ENCODE measurements around the gene SYT7. TPM values are rescaled to one million over a fixed set of nuclear protein-coding genes. Genes with fewer than 3 reads are reported as not detected.

The SYT7 gene
- total and polyA plus RNA-seq, 11 donors, result 12.4 to 34.7 (median 17.4) TPM

DNA sequence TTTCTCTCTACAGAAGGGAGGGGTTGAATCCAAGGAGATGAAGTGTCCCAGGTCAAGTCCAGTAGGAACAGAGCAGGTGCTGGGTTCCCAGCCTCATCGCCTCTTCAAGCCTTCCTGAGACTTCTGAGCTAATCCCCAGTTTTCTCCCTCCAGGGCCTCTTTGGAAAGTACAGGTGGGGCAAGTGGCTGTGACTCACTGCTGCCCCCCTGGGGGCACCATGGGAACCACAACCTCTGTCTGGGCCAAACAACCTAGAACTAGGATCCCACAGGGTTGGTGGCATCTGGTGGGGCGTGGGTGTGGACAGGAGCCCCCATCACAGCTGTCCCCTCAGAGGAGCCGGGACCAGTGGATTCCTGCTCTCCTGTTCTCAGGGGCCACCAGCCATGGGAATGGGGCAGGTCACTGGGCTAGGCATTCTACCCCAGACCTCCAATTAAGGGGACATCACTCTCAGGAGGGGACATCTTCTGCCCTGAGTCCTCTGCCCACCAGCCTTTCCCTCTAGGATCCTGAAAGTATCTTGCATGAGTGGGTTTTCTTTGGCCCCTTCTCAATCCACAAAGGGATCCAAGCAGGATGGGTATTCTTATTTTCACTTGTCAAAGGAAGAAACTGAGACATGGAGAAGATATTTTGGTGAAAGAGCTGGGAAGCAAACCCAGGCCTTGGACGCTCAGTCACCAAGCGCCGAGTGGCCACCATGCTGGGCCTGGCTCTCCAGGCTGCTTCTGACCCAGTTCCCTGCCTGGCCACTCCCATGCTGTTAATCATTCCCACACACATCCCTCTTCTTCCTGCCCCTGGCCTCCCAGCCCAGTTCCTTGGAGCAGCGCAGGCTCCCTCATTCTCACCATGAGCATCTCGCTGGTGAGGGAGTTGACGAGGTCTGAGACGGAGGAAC lies 48.5 kb downstream of the SYT7 start:
- Histone ChIP-seq H3K27ac (no peak overlapping the region), H3K4me3 (no peak overlapping the region), H3K9me3 (no peaks in the 10 kb centered on the region), H3K36me3 (no peaks in the 10 kb centered on the region), H3K4me1 (peaks cover 0 to 46% (median 16%) of the 10 kb centered on the region in 12 donors), H3K27me3 (no peaks in the 10 kb centered on the region)
- intact Hi-C loops (cut with DNase I), result loop anchor here in 5 of 10 donors (5.0 to 10.0 kb wide), 3 partner anchors 45 to 102 kb away; no protein-coding TSS in a partner anchor
- no peak for ATAC-seq
- 86 to 93% (median 91%) methylated on average over 10 of the region's 10 CpGs for WGBS, 4 donors
- TF ChIP-seq, protein P1, sequence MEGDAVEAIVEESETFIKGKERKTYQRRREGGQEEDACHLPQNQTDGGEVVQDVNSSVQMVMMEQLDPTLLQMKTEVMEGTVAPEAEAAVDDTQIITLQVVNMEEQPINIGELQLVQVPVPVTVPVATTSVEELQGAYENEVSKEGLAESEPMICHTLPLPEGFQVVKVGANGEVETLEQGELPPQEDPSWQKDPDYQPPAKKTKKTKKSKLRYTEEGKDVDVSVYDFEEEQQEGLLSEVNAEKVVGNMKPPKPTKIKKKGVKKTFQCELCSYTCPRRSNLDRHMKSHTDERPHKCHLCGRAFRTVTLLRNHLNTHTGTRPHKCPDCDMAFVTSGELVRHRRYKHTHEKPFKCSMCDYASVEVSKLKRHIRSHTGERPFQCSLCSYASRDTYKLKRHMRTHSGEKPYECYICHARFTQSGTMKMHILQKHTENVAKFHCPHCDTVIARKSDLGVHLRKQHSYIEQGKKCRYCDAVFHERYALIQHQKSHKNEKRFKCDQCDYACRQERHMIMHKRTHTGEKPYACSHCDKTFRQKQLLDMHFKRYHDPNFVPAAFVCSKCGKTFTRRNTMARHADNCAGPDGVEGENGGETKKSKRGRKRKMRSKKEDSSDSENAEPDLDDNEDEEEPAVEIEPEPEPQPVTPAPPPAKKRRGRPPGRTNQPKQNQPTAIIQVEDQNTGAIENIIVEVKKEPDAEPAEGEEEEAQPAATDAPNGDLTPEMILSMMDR (IDR thresholded peaks at IDR 0.05), result peak; percentile 63 to 86 (median 78)
- TF ChIP-seq POLR2A (IDR thresholded peaks at IDR 0.05), result no peak
- no peak for DNase-seq

DNA sequence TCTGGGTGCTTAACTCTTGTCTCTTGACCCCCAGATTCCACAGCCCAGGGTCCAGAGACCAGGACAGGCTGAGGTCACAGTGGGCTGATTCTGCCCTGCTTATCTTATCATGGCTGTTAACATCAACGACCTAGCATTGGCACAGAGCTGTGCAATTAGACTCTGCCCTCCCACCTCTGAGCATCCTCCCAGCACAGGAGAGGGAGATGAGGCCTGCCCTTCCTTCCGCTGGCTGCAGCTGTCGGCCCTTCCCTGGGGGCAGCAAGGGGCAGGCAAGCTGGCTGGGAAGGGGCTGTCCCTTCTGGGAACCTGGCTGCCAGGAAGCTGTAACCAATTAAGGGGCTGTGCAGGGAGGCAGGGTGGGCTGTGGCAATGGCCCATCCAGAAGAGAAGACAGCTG lies 49.8 kb downstream of the SYT7 start:
- Histone ChIP-seq H3K9me3 (no peaks in the 10 kb centered on the region), H3K27me3 (no peaks in the 10 kb centered on the region), H3K4me1 (peaks cover 0 to 33% (median 13%) of the 10 kb centered on the region in 12 donors), H3K27ac (no peak overlapping the region), H3K36me3 (no peaks in the 10 kb centered on the region), H3K4me3 (no peak overlapping the region)
- WGBS, 4 donors, result 53 to 61% (median 60%) methylated on average over 3 of the region's 3 CpGs
- intact Hi-C loops (cut with DNase I), result loop anchor here in 6 of 10 donors (2.0 to 10.0 kb wide), 4 partner anchors 46 to 104 kb away; no protein-coding TSS in a partner anchor
- ATAC-seq (no peak), DNase-seq (no peak)
- TF ChIP-seq, protein P1 (IDR thresholded peaks at IDR 0.05), result no peak
- TF ChIP-seq POLR2A (IDR thresholded peaks at IDR 0.05), result no peak

DNA sequence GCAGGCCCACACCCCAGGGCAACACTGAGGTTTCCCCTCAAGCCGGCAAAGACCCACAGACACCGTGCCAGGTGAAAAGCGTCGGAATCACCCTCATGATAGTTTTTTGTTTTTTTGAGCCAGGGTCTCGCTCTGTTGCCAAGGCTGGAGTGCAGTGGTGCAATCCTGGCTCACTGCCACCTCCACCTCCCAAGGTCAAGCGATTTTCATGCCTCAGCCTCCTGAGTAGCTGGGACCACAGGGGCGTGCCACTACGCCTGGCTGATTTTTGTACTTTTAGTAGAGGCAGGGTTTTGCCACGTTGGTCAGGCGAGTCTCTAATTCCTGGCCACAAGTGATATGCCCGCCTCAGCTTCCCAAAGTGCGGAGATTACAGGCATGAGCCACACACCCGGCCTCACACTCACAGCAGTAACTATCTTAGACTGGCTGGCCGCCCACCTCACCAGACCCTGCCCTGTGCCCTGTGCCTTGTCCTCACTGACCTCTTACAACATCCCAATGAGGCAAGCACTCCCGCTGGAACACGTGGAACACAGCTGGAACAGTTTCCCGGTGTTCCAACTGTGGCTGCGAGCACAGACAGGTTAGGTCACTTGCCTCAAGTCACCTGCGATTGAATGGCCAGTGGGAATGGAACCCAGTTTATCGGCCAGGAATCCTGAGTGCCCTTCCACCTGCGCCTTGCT lies 51.2 kb downstream of the SYT7 start:
- ATAC-seq, result peak; percentile 38 to 67 (median 59)
- peak in 3 of 5 donors; percentile 56 to 80 (median 76) for DNase-seq
- 45 to 66% (median 62%) methylated on average over 21 of the region's 21 CpGs for WGBS, 4 donors
- H3K4me1 ChIP-seq, result peaks cover 0 to 32% (median 1%) of the 10 kb centered on the region in 12 donors
- H3K4me3 ChIP-seq, result no peak overlapping the region
- intact Hi-C loops (cut with DNase I), result loop anchor here in 6 of 10 donors (2.0 to 10.0 kb wide), 4 partner anchors 48 to 105 kb away; no protein-coding TSS in a partner anchor
- H3K27ac ChIP-seq, result peak overlapping the region in 2 of 12 donors; percentile 29 to 46
- H3K36me3 ChIP-seq, result no peaks in the 10 kb centered on the region
- no peaks in the 10 kb centered on the region for H3K27me3 ChIP-seq
- no peaks in the 10 kb centered on the region for H3K9me3 ChIP-seq
- TF ChIP-seq POLR2A (IDR thresholded peaks at IDR 0.05), result no peak
- TF ChIP-seq, protein P1 (IDR thresholded peaks at IDR 0.05), result no peak

DNA sequence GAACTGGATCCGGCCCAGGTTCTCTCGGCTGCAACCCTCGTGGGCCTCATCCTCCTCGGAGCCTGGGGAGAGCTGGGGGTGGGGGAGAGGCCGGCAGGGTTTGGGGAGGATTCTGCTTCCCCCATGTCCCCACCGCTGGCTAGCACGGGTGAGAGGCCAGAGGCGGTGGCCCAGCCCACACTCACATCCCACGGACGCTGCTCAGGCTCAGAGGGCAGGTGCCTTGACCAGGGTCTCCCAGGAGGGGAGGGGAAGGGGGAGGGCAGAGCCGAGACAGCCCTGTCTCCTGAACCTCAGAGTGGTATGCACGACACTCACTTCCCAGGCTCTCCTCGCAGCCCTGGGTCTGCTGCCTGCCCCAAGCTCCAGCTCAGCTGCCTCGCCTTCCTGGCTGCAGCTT lies 52.8 kb downstream of the SYT7 start:
- H3K27me3 ChIP-seq, result no peaks in the 10 kb centered on the region
- H3K27ac ChIP-seq, result no peak overlapping the region
- peaks cover 0 to 34% (median 0%) of the 10 kb centered on the region in 12 donors for H3K4me1 ChIP-seq
- no peaks in the 10 kb centered on the region for H3K36me3 ChIP-seq
- 71 to 90% (median 72%) methylated on average over 9 to 14 of the region's 14 CpGs for WGBS, 4 donors
- no peak for TF ChIP-seq POLR2A (IDR thresholded peaks at IDR 0.05)
- TF ChIP-seq, protein P1 (IDR thresholded peaks at IDR 0.05), result no peak
- DNase-seq, result no peak
- H3K9me3 ChIP-seq, result no peaks in the 10 kb centered on the region
- ATAC-seq, result no peak
- H3K4me3 ChIP-seq, result no peak overlapping the region
- intact Hi-C loops (cut with DNase I), result loop anchor here in 1 of 10 donors (5.0 kb wide), 1 partner anchor 49 kb away; no protein-coding TSS in a partner anchor

All from heart left ventricle (tissue), 16 donors.